Mesothelial cell of epicardium (in vitro differentiated cells): ENCODE data around the gene AHDC1. TPM values are rescaled to one million over a fixed set of nuclear protein-coding genes. Genes with fewer than 3 reads are reported as not detected.

Experiments
- DNase-seq, 2 experiments: peaks; one replicate each; pipeline ENCODE4 v3.0.0; 2021; ENCODE audit warnings: low spot score in 2 of 2; ENCODE audit not compliant: unreplicated experiment in 2 of 2
- H3K27ac Mint-ChIP-seq: 2 replicates; pipeline ENCODE4 v1.8.0; 2021; ENCODE audit warnings: mixed read lengths
- H3K27me3 Mint-ChIP-seq: 2 replicates; pipeline ENCODE4 v1.8.0; 2021; ENCODE audit warnings: low read depth, mixed read lengths
- H3K36me3 Mint-ChIP-seq: 2 replicates; pipeline ENCODE4 v1.8.0; 2021; ENCODE audit warnings: mixed read lengths
- H3K4me1 Mint-ChIP-seq: 2 replicates; pipeline ENCODE4 v1.8.0; 2021; ENCODE audit warnings: mixed read lengths
- H3K4me3 Mint-ChIP-seq: 2 replicates; pipeline ENCODE4 v1.8.0; 2021; ENCODE audit warnings: mild to moderate bottlenecking, moderate library complexity, mixed read lengths
- H3K9me3 Mint-ChIP-seq: 2 replicates; pipeline ENCODE4 v1.8.0; 2021; ENCODE audit warnings: mixed read lengths
- CTCF ChIP-seq: fragments of 200-600 bp; sonication (generic); IDR thresholded peaks from one replicate; pipeline ENCODE4 v1.5.0; 2021; ENCODE audit warnings: antibody characterized with exemption; ENCODE audit not compliant: unreplicated experiment
- total RNA-seq: library from RNA; stranded (reverse); gene quantifications from 3 replicates; pipeline ENCODE4 v1.2.1, GENCODE V29; 2021

AHDC1 gene
- total RNA-seq, 1 donor from 2014 or later: 73.5 TPM

GRCh38 chr1:27626031-27626935, 22.3 kb upstream of the AHDC1 start:
- Mint-ChIP-seq H3K36me3 (no peaks in the 10 kb centered on the region), H3K4me3 (no peak overlapping the region), H3K4me1 (peaks cover 9% of the 10 kb centered on the region), H3K27ac (no peak overlapping the region), H3K27me3 (peaks cover 2% of the 10 kb centered on the region), H3K9me3 (no peaks in the 10 kb centered on the region)
- no peak for TF ChIP-seq CTCF
- DNase-seq: no peak

- TF ChIP-seq CTCF: no peak
- H3K4me3 Mint-ChIP-seq: no peak overlapping the region
- no peak overlapping the region for H3K27ac Mint-ChIP-seq
Measured at GRCh38 chr1:27624467-27625178, 20.7 kb upstream of the AHDC1 start.

GRCh38 chr1:27623327-27624212, 19.6 kb upstream of the AHDC1 start:
- H3K4me3 Mint-ChIP-seq: no peak overlapping the region
- no peak for TF ChIP-seq CTCF
- peaks cover 6% of the 10 kb centered on the region for H3K4me1 Mint-ChIP-seq
- no peaks in the 10 kb centered on the region for H3K9me3 Mint-ChIP-seq
- H3K36me3 Mint-ChIP-seq: no peaks in the 10 kb centered on the region
- no peaks in the 10 kb centered on the region for H3K27me3 Mint-ChIP-seq
- H3K27ac Mint-ChIP-seq: no peak overlapping the region
- no peak for DNase-seq

More at GRCh38 chr1:27624467-27625178, 20.7 kb upstream of the AHDC1 start:
- H3K4me1 Mint-ChIP-seq: peaks cover 6% of the 10 kb centered on the region
- no peaks in the 10 kb centered on the region for H3K36me3 Mint-ChIP-seq
- H3K27me3 Mint-ChIP-seq: peaks cover 2% of the 10 kb centered on the region
- no peak for DNase-seq
- H3K9me3 Mint-ChIP-seq: no peaks in the 10 kb centered on the region

GRCh38 chr1:27622828-27623227, 18.9 kb upstream of the AHDC1 start:
- H3K27ac Mint-ChIP-seq: no peak overlapping the region
- no peaks in the 10 kb centered on the region for H3K27me3 Mint-ChIP-seq
- no peak for DNase-seq

More at GRCh38 chr1:27622828-27623227, 18.9 kb upstream of the AHDC1 start:
- no peaks in the 10 kb centered on the region for H3K9me3 Mint-ChIP-seq
- H3K4me3 Mint-ChIP-seq: no peak overlapping the region
- TF ChIP-seq CTCF: no peak
- peaks cover 6% of the 10 kb centered on the region for H3K4me1 Mint-ChIP-seq
- no peaks in the 10 kb centered on the region for H3K36me3 Mint-ChIP-seq
